Right ventricle myocardium inferior (tissue), 1 donor: ENCODE results near the gene PLCD1. TPM values are rescaled to one million over a fixed set of nuclear protein-coding genes. Genes with fewer than 3 reads are reported as not detected.

Source experiments
- ATAC-seq: fragments of 200-7000 bp; cut with Tn5 transposase; one replicate; pipeline ENCODE4 v1.9.1; 2020; ENCODE audit warnings: mild to moderate bottlenecking, moderate library complexity
- DNase-seq: peaks from one replicate; pipeline ENCODE4 v3.0.0; 2021; ENCODE audit errors: missing footprints
- intact Hi-C: fragments of 100-400 bp; cut with DNase I; formaldehyde crosslinking; loops from one replicate; pipeline ENCODE4 v1.11.0; 2022
- total RNA-seq: library from RNA; stranded (reverse); fragmentation: NEBNext Ultra II Directional; extraction: Animal tissue kit (Norgen Biotek cat#: 25700); gene quantifications from one replicate; pipeline ENCODE4 v1.2.1, GENCODE V29; 2021
- donor health status: DM: no; HTN: yes; CAD: no; lungs with severe emphysema.

PLCD1 gene
- total RNA-seq, 1 donor from 2014 or later, result 10.7 TPM

GRCh38 chr3:38004415-38005075 is 24.9 kb downstream of the PLCD1 start:
- peak; percentile 73 for ATAC-seq
- intact Hi-C loops, result loop anchor here (2.0 to 10.0 kb wide), 2 partner anchors 36 to 470 kb away; no protein-coding TSS in a partner anchor

GRCh38 chr3:38003817-38004414 is 25.5 kb downstream of the PLCD1 start:
- ATAC-seq (peak; percentile 64), DNase-seq (peak; percentile 78)
- intact Hi-C loops, result loop anchor here (1.0 to 10.0 kb wide), 4 partner anchors 29 to 471 kb away; no protein-coding TSS in a partner anchor

More at GRCh38 chr3:38004415-38005075, 24.9 kb downstream of the PLCD1 start:
- DNase-seq, result peak; percentile 84

DNA sequence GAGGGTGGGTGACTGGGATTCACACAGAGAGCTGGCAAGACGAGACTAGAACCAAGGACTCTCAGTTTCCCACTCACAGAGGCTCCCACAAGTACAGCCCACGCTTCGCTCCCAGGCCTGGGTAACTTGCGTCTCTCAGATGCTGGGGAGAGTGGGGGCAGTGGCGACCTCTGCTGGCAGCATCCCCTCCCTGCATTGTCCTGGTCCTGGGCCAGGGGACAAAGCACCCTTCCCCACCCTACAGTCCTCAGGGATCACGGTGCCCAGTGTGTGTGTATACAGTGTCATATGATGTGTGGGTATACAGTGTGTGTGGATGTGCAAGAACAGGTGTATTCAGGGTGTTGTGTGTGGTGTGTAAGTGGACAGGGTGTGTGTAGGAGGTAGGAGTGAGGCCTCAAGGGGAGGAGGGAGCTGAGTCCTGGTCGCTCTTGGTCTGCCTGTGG is 26.0 kb downstream of the PLCD1 start:
- DNase-seq, result peak; percentile 81
- ATAC-seq, result peak; percentile 38
- intact Hi-C loops, result loop anchor here (1.0 to 10.0 kb wide), 3 partner anchors 29 to 471 kb away; no protein-coding TSS in a partner anchor

- ATAC-seq (no peak), DNase-seq (peak; percentile 9)
- intact Hi-C loops, result loop anchor here (1.0 to 10.0 kb wide), 3 partner anchors 28 to 472 kb away; no protein-coding TSS in a partner anchor
Observed at GRCh38 chr3:38002940-38003339, 26.5 kb downstream of the PLCD1 start.

DNA sequence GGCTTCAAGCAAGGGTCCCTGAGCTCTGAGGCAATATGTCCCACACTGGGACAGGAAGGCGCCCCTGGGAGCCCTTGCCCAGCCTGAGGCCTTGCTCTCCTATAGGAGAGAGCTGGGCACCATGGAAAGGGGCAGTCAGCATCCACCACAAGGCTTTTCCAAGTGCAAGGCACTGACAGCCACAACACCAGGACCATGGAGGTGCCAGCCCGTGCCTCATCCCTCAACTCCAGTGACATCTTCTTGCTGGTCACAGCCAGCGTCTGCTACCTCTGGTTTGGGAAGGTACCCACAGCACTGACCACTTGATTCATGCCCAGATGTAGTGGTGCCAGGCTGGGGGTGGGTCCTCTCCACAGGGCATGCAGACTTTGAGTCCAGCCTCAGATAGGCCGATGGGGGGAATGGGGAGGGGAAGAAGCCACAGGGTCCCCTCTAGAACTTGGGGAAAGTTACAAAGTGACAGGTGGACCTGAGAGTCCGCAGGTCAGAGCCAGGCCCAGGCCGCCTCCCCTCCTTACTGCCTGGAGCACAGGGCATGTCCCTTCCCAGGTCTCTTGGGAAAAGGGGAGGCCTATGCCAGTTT is 27.1 kb downstream of the PLCD1 start:
- peak; percentile 61 for DNase-seq
- intact Hi-C loops, result loop anchor here (2.0 to 10.0 kb wide), 2 partner anchors 28 to 472 kb away; no protein-coding TSS in a partner anchor
- no peak for ATAC-seq

GRCh38 chr3:38001456-38002081 is 27.9 kb downstream of the PLCD1 start:
- DNase-seq (peak; percentile 53), ATAC-seq (no peak)
- intact Hi-C loops, result loop anchor here (2.0 to 10.0 kb wide), 2 partner anchors 27 to 473 kb away; no protein-coding TSS in a partner anchor

DNA sequence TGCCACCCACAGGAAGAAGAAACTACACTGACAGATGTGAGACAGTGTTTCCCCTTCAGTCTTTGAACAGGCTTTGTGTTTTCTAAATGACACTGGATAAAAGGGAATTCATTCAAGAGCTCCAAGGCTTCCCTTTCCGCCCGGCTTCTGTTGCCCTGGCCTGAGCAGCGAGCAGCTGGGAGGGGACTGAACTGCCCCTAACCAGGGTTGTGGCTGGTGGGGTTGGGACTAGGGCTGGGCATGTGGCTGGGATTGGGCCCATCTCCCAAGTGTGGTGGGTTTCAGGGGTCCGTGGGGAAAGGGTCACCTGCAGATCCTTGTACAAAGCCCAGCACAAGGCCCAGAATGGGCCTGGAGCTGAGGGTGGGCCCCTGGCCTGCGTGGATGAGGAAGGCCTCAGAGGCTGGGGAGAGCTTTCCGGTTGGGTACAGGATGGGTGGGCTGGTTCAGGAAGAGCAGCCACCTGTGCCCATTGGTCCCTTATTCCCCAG is 28.4 kb downstream of the PLCD1 start:
- DNase-seq, result no peak
- intact Hi-C loops, result loop anchor here (10.0 kb wide), 1 partner anchor 474 kb away; no protein-coding TSS in a partner anchor
- ATAC-seq, result no peak

DNA sequence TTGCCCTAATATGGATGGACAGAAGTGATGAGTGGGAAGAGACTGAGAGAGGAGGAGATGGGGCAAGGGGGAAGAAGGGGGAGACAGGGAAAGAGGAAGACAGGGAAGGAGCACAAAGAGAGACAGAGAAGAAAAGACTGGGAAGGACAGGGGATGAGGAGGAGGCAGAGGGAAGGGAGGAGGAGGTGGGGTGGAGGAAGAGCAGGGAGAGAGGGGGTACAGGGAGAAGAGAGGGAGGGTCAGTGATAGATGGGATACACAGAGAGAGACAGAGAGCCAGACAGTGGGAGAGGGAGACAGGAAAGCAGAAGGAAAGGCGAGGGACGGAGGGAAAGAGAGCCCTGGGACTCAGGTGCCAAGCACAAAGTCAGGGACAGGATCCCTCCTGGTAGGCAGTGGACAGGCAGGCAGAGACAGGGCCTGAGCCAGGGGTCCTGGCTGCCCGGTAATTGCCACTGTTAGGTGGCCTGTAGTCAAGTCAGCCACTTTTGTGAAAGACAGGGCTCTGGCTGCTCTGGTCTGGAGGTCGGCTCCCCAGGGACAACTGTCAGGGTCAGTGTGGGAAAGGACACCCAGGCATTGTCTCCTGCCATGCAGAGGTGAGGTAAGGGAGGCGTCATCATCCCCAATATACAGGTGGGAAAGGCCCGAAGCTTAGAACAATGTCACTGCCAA is 29.1 kb downstream of the PLCD1 start:
- ATAC-seq (no peak), DNase-seq (no peak)
- intact Hi-C loops, result loop anchor here (10.0 kb wide), 1 partner anchor 474 kb away; no protein-coding TSS in a partner anchor

DNA sequence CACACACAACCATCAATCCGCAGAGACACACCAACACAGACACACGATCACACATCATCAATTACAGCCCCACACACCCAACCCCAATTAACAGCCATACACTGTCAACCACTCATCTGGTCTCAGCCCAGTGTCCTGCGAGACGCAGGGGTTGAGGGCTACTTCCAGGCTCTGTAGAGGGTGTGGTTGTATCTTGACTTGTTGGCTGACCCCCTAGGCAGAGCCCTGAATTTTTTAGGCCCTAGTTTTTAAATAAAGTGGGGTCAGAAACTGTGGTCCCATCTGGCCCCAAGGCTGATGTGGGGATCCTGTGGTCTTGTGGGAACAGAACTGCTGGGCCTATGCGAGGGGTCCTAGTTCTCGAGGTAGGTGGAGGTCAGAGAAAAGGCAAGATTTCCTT is 29.6 kb downstream of the PLCD1 start:
- intact Hi-C loops, result loop anchor here (10.0 kb wide), 1 partner anchor 475 kb away; no protein-coding TSS in a partner anchor
- DNase-seq, result no peak
- ATAC-seq, result no peak

GRCh38 chr3:37997791-37998370 is 31.6 kb downstream of the PLCD1 start:
- intact Hi-C loops, result no loop called here
- no peak for ATAC-seq
- DNase-seq, result no peak

GRCh38 chr3:37997342-37997741 is 32.1 kb downstream of the PLCD1 start:
- ATAC-seq, result no peak
- intact Hi-C loops, result no loop called here

DNA sequence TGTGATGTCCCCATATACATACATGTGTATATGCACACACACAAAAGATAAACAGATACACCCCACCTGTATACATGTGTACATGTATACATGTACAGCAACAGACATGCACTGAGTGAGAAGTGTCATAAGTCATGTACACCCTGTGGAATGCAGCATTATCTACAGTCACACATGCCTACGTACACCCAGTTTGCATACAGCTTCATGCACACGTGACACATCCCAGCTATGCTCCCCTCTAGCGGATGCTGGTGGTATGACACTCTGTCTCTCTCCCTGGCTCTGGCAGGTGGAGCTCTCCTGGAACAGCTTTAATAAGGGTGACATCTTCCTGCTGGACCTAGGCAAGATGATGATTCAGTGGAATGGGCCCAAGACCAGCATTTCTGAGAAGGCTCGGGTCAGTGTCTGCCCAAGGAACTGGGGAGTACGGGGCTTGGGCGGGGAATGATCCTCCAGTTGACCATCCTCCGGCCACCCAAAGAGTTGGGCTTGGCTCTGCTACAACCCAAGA is 32.6 kb downstream of the PLCD1 start:
- ATAC-seq (peak; percentile 17), DNase-seq (no peak)
- intact Hi-C loops, result no loop called here

More at GRCh38 chr3:37997342-37997741, 32.1 kb downstream of the PLCD1 start:
- no peak for DNase-seq

DNA sequence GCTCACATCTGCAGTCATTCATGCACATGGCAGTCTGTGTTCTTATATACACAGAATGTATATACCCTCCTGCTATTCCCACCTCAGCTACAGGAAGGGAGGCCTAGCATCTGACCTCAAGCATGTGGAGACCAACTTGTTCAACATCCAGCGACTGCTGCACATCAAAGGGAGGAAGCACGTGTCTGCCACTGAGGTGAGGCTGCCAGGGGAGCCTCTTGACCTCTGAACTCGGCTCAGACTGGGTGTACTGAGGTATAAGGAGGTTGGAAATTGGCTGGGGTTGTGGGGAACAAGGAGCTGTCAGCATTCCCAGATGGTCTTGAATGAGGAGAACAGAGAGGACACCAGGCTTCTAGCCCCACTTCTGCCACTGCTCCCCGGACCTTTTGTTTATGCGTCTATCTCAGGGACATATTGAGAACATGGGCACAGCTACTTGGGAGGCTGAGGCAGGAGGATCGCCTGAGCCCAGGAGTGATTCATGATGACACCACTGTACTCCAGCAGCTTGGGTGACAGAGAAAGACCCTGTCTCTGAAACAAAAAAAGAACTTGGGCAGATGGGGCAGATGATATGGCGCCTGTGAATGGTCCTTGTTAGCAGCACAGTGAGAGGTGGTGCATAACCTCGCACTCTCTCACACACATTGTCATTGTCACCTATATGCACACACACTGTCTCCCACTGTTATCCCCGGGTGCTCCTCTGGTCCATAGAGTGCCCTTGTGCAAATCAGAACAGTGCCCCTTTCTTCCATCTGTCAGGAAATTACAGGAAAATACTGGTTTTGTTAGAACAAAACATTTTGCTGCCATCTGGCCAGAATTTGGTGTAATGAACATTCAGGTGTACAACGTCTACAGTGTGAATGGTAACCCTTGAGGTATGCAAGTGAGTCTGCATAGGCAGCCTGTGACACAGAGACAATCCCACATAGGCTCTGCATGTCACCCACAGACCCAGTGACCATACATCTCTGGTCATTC is 33.5 kb downstream of the PLCD1 start:
- DNase-seq, result no peak
- no peak for ATAC-seq
- intact Hi-C loops, result no loop called here

DNA sequence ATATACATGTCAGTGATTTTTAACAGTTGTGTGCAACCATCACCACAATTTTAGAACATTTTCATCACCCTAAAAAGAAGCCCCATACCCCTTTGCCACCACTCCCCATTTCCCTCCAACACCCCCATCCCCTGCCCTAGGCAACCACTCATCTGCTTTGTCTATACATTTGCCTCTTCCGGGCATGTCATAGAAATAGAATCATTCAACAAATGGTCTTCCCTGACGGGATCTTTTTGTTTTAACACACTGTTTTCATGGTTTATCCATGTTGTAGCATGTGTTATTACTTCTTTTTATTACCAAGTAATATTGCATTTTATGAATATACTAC is 34.8 kb downstream of the PLCD1 start:
- ATAC-seq, result no peak
- DNase-seq, result no peak
- intact Hi-C loops, result no loop called here

DNA sequence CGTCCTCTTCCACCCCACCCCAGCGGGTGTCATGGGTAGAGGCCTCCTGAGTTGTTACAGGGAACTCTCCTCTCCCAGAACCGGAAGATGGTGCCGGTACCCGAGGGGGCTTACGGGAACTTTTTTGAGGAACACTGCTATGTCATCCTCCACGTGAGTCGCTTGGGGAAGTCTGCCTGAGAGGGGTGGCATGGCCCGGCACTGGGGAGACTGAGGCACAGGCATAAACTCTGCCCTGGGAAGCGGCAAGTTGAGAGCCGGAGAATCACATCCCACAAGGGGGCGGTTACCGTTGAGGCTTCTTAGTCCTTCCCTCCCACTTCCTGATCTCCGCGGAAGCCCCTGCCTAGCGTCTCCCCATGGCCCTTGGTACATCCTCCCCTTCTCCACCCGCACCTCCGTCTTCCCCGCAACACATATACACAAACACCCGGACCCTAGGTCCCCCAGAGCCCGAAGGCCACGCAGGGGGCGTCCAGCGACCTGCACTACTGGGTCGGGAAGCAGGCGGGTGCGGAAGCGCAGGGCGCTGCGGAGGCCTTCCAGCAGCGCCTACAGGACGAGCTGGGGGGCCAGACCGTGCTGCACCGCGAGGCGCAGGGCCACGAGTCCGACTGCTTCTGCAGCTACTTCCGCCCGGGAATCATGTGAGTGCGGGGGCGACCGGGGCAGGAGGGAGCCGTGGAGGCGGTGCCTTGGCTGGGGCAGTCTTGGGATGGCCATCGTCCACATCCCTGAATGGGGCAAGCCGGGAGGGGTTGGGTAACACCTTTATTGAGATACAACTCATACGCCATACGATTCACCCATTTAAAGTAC is 35.4 kb downstream of the PLCD1 start:
- peak; percentile 87 for DNase-seq
- intact Hi-C loops, result no loop called here
- ATAC-seq, result peak; percentile 61

- DNase-seq (no peak), ATAC-seq (no peak)
- intact Hi-C loops, result no loop called here
Observed at GRCh38 chr3:37993460-37993819, 36.0 kb downstream of the PLCD1 start.
